NCI-H1694 (cell line): ENCODE measurements around the gene ZNF598.
A peak's percentile ranks its signal among the peaks of the same experiment; 100 is the strongest.

Experiments
- DNase-seq: peaks from one replicate; lab custom pipeline; 2025; lab: John Stamatoyannopoulos, UW

Gene ZNF598

GRCh38 chr16:1990351-1991134 is 19.1 kb downstream of the ZNF598 start:
- DNase-seq = no peak

DNA sequence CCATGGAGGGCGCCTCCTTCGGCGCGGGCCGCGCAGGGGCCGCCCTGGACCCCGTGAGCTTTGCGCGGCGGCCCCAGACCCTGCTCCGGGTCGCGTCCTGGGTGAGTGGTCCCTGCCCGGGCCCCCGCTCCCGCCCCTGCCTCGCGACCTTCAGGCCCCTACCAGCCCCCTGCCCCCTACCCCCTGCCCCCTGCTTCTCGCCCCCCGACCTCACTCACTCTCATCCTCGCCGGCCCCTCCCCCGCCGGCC is 19.6 kb downstream of the ZNF598 start:
- DNase-seq = no peak

- no peak for DNase-seq
These were observed 20.2 kb downstream of the ZNF598 start, which contains the start of gene SYNGR3 for GRCh38 chr16:1989209-1990100. TSS of gene SYNGR3 (plus strand) at chr16:1989970. CDS start at chr16:1990103, 133 bp downstream.

- no peak for DNase-seq
These were observed 22.4 kb downstream of the ZNF598 start for GRCh38 chr16:1987198-1987597.

GRCh38 chr16:1985466-1986150 is 24.0 kb downstream of the ZNF598 start:
- DNase-seq = no peak

GRCh38 chr16:1984347-1985225 is 25.0 kb downstream of the ZNF598 start:
- no peak for DNase-seq

GRCh38 chr16:1983544-1984346 is 25.9 kb downstream of the ZNF598 start, which contains the start of gene GFER:
TSS of gene GFER (plus strand) at chr16:1984193. CDS start at chr16:1984219, 26 bp downstream.
- peak; percentile 48 for DNase-seq

DNA sequence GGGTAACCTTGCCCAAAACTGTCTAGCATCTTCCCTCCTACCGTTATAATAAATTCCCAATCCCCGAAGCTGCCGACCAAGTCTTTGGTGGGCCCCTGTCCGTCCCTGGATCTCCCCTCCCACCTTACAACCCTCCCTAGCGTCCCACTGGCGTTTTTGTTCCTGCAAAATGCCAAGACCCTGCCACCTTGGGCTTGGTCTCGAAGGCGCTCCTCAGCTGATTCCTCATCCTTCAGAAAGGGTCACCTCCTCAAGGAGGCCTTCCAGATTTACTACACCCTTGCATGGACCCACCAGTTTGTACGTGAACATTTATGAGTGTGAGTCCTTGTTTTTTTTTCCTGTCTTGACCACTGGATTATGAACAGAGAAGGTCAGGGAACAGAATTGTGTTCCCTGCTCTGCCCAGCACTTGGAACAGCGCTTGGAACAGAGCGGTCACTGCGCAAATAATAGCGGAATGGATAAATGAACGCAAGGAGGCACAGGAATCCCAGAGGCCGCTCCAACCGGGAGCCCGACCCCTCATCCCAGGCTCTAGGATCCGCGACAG is 26.6 kb downstream of the ZNF598 start:
- DNase-seq = no peak

GRCh38 chr16:1982013-1982433 is 27.6 kb downstream of the ZNF598 start:
- no peak for DNase-seq

DNA sequence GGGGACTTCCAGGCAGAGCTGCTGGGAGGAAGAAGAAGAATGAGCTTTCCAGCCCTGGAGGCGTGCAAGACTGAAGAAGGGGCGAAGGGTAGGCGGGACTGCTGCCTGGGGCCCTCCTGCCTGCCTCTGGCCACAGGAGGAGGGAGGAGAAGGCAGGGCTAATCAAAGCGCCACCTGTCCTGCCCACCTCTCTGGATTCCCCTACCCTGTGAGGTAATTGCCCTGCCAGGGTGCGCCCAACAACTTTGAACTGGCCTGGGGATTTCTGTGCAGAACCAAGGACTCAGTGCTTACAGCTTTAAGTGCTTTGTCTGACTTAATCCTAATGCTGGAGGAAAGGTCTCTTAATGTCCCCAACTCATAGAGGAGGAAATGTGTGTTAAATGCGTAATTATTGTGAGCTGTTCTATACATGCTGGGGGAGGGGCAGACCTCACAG is 28.2 kb downstream of the ZNF598 start, which contains the start of gene NOXO1:
TSS of gene NOXO1 (minus strand) at position 72 of the 439 bp plus-strand sequence. CDS start 290 bp downstream, outside the sequence.
- DNase-seq = no peak

GRCh38 chr16:1980770-1981087 is 28.9 kb downstream of the ZNF598 start:
- no peak for DNase-seq

GRCh38 chr16:1980030-1980769 is 29.4 kb downstream of the ZNF598 start:
- no peak for DNase-seq

DNA sequence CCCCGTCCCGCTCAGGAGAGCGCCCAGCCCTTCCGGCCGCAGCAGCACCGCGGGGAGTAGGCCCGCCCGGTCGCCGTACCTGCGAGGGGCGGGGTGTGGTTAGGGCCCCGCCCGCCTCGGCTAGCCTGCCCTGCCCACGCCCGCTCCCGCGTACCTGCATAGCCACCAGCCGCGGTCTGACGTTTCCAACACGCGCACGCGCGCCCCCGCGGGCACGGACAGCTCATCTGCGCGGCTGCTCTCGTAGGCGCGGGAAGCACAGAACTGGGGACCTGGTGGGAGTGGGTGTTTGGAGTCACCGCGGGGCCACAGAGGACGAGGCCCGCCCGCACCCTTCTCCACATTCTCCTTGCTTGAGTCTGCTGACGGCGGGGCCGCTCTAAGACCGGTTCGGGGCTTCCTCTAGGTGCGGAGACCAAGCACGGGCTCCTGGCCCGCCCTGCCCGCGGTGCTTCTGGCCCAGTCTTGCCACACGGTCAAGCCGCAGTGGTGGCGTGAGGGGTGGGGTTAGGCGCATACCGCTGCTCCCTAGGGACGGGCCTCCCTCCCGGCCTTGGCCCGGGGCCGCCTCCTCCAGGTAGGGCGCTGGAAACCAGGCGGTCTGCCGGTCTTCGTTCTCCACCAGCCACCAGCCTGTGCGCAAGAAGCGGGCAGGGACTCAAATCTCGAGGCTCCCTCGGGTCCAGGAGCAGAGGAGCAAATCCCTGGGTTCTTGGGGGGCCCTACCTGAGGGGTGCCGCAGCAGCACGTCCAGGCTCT is 30.2 kb downstream of the ZNF598 start:
- DNase-seq = no peak

GRCh38 chr16:1978476-1979120 is 31.0 kb downstream of the ZNF598 start:
- no peak for DNase-seq

- DNase-seq = no peak
These were observed 31.7 kb downstream of the ZNF598 start for GRCh38 chr16:1977875-1978268.

DNA sequence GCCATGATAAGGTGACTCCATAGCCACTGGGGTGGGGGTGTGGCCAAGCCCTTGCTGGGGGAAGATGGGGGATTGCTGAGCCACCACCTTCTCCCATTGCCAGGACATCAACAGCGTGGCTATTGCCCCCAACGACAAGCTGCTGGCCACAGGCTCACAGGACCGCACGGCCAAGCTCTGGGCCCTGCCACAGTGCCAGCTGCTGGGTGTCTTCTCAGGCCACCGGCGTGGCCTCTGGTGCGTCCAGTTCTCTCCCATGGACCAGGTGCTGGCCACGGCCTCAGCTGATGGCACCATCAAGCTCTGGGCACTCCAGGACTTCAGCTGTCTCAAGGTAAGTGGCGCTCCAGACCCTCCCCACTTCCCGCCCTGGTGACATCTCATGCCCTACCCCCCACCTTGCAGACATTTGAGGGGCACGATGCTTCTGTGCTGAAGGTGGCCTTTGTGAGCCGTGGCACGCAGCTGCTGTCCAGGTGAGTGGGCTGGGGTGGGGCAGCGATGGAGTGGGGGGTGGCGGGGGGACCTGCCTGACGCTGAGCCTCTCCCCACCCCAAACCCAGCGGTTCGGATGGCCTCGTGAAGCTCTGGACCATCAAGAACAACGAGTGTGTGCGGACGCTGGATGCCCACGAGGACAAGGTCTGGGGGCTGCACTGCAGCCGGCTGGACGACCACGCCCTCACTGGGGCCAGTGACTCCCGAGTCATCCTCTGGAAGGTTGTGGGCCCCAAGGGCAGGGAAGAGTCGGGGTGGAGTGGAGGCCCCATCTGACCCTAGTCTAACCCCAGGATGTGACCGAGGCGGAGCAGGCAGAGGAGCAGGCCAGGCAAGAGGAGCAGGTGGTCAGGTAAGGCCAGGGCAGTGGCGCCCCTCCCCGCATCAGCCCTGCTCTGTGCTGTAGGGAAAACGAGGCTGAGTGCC is 32.4 kb downstream of the ZNF598 start:
- no peak for DNase-seq

DNA sequence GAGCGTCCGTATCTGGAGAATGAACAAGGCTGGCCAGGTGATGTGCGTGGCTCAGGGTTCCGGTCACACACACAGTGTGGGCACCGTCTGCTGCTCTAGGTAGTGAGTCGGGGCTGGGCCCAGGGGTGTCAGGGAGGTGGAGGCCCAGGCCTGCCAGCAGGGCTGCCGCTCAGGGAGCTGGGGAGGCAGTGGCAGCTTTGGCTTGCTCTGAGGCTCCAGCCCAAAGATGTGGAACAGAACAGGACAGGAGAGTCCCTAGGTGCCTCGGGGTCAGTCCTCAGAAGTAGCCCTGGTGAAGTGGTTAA is 33.5 kb downstream of the ZNF598 start:
- DNase-seq = no peak
